ENCODE results near the gene COBL. TPM values are rescaled to one million over a fixed set of nuclear protein-coding genes. Genes with fewer than 3 reads are reported as not detected.
A peak's percentile ranks its signal among the peaks of the same experiment; 100 is the strongest.

Gene COBL
- total and polyA plus RNA-seq, 12 donors = 0.09 to 1.4 (median 0.53) TPM

- Histone ChIP-seq H3K4me3 (no peak overlapping the region), H3K27me3 (no peaks in the 10 kb centered on the region), H3K36me3 (replicated peaks in 1 of 2) (no peaks in the 10 kb centered on the region), H3K4me1 (replicated peaks in 1 of 2) (no peaks in the 10 kb centered on the region), H3K27ac (no peak overlapping the region), H3K9me3 (replicated peaks in 1 of 3) (no peaks in the 10 kb centered on the region)
- WGBS, 4 donors = 88 to 100% (median 90%) methylated on average over 2 to 6 of the region's 6 CpGs
- TF ChIP-seq POLR2A (IDR thresholded peaks at IDR 0.05) (no peak), CTCF (IDR thresholded peaks at IDR 0.05) (no peak)
- intact Hi-C loops (cut with DNase I) = no loop called here
- DNase-seq = no peak
Observed at GRCh38 chr7:51325261-51325676, 8.7 kb upstream of the COBL start.

GRCh38 chr7:51324206-51324898 lies 7.7 kb upstream of the COBL start:
- Histone ChIP-seq H3K9me3 (replicated peaks in 1 of 3) (no peaks in the 10 kb centered on the region), H3K27ac (no peak overlapping the region), H3K27me3 (no peaks in the 10 kb centered on the region), H3K4me1 (replicated peaks in 1 of 2) (no peaks in the 10 kb centered on the region), H3K4me3 (no peak overlapping the region), H3K36me3 (replicated peaks in 1 of 2) (no peaks in the 10 kb centered on the region)
- no peak for DNase-seq
- TF ChIP-seq CTCF (IDR thresholded peaks at IDR 0.05) = no peak
- TF ChIP-seq POLR2A (IDR thresholded peaks at IDR 0.05) = no peak
- 78 to 91% (median 80%) methylated on average over 11 of the region's 11 CpGs for WGBS, 4 donors
- intact Hi-C loops (cut with DNase I) = no loop called here

- 75 to 84% (median 82%) methylated on average over 11 of the region's 11 CpGs for WGBS, 4 donors
- no peak overlapping the region for H3K4me3 ChIP-seq
- intact Hi-C loops (cut with DNase I) = no loop called here
- peaks cover 9% of the 10 kb centered on the region for H3K27me3 ChIP-seq
- no peaks in the 10 kb centered on the region for H3K4me1 ChIP-seq (replicated peaks in 1 of 2)
- no peak overlapping the region for H3K27ac ChIP-seq
- no peaks in the 10 kb centered on the region for H3K36me3 ChIP-seq (replicated peaks in 1 of 2)
- DNase-seq = no peak
- no peak for TF ChIP-seq CTCF (IDR thresholded peaks at IDR 0.05)
- no peak for TF ChIP-seq POLR2A (IDR thresholded peaks at IDR 0.05)
- H3K9me3 ChIP-seq (replicated peaks in 1 of 3) = no peaks in the 10 kb centered on the region
Observed at GRCh38 chr7:51321961-51322515, 5.4 kb upstream of the COBL start.

- H3K4me1 ChIP-seq (replicated peaks in 1 of 2) = peaks cover 9 to 11% of the 10 kb centered on the region in 2 donors
Observed at GRCh38 chr7:51318886-51319579, 2.4 kb upstream of the COBL start.

More at GRCh38 chr7:51318886-51319579, 2.4 kb upstream of the COBL start:
- intact Hi-C loops (cut with DNase I) = loop anchor here in 1 of 2 donors (10.0 kb wide), 1 partner anchor 646 kb away; no protein-coding TSS in a partner anchor
- Histone ChIP-seq H3K27ac (no peak overlapping the region), H3K36me3 (replicated peaks in 1 of 2) (no peaks in the 10 kb centered on the region), H3K4me3 (no peak overlapping the region), H3K9me3 (replicated peaks in 1 of 3) (no peaks in the 10 kb centered on the region), H3K27me3 (peaks cover 14% of the 10 kb centered on the region)
- peak in 1 of 7 donors; percentile 29 for DNase-seq
- TF ChIP-seq POLR2A (IDR thresholded peaks at IDR 0.05) = no peak
- no peak for TF ChIP-seq CTCF (IDR thresholded peaks at IDR 0.05)
- 71 to 82% (median 78%) methylated on average over 5 to 6 of the region's 6 CpGs for WGBS, 4 donors

Data from adrenal gland (tissue), 12 donors.